Glutamatergic neuron (in vitro differentiated cells): Measurements from ENCODE around the gene MMP25. TPM values are rescaled to one million over a fixed set of nuclear protein-coding genes. Genes with fewer than 3 reads are reported as not detected.
A peak's percentile ranks its signal among the peaks of the same experiment; 100 is the strongest.

Experiments used
- DNase-seq: peaks from one replicate; pipeline ENCODE4 v3.0.0; 2022
- H3K27ac Mint-ChIP-seq: one replicate; pipeline ENCODE4 v1.8.0; 2020; ENCODE audit warnings: mild to moderate bottlenecking, mixed read lengths, inconsistent platforms; ENCODE audit not compliant: unreplicated experiment
- H3K27me3 Mint-ChIP-seq: one replicate; pipeline ENCODE4 v1.8.0; 2020; ENCODE audit warnings: mild to moderate bottlenecking, moderate library complexity, mixed read lengths, inconsistent platforms; ENCODE audit not compliant: unreplicated experiment
- H3K36me3 Mint-ChIP-seq: one replicate; pipeline ENCODE4 v1.8.0; 2020; ENCODE audit warnings: mild to moderate bottlenecking, mixed read lengths, inconsistent platforms; ENCODE audit not compliant: unreplicated experiment
- H3K4me1 Mint-ChIP-seq: one replicate; pipeline ENCODE4 v1.8.0; 2020; ENCODE audit warnings: mild to moderate bottlenecking, low read depth, mixed read lengths, inconsistent platforms; ENCODE audit not compliant: unreplicated experiment
- H3K4me3 Mint-ChIP-seq: one replicate; pipeline ENCODE4 v1.8.0; 2020; ENCODE audit warnings: mild to moderate bottlenecking, mixed read lengths, inconsistent platforms; ENCODE audit not compliant: unreplicated experiment
- H3K9me3 Mint-ChIP-seq: one replicate; pipeline ENCODE4 v1.8.0; 2020; ENCODE audit warnings: mild to moderate bottlenecking, moderate library complexity, mixed read lengths, inconsistent platforms; ENCODE audit not compliant: unreplicated experiment
- total RNA-seq: library from RNA; stranded (reverse); fragmentation: NEBNext Ultra II Directional; extraction: Animal tissue kit (Norgen Biotek cat#: 25700); gene quantifications from one replicate; pipeline ENCODE4 v1.2.1, GENCODE V29; 2021; ENCODE audit not compliant: unreplicated experiment
- TF ChIP-seq, protein P1 (sequence below): fragments of 200-600 bp; sonication (generic); IDR thresholded peaks from one replicate; pipeline ENCODE4 v1.5.0; 2021; ENCODE audit not compliant: partially characterized antibody, unreplicated experiment

MMP25 gene
- total RNA-seq, 1 donor from 2014 or later = not detected

DNA sequence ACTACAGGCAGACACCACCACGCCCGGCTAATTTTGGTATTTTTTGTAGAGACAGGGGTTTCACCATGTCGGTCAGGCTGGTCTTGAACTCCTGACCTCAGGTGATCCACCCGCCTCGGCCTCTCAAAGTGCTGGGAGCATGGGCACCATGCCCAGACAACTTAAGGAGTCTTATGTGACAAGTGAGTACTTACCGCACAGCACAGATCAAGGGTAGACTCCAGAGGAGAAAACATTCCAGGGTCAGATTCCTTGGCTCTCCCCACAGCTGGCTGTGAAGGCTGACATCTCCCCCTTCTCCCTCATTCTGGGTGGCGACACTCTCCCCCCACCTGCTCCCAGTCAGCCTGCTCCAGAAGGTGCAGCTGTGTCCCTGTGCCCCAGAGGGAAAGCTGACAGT, 42.1 kb downstream of the MMP25 start:
- peak overlapping the region; percentile 40 for H3K4me3 Mint-ChIP-seq
- peaks cover 16% of the 10 kb centered on the region for H3K4me1 Mint-ChIP-seq
- TF ChIP-seq, protein P1, sequence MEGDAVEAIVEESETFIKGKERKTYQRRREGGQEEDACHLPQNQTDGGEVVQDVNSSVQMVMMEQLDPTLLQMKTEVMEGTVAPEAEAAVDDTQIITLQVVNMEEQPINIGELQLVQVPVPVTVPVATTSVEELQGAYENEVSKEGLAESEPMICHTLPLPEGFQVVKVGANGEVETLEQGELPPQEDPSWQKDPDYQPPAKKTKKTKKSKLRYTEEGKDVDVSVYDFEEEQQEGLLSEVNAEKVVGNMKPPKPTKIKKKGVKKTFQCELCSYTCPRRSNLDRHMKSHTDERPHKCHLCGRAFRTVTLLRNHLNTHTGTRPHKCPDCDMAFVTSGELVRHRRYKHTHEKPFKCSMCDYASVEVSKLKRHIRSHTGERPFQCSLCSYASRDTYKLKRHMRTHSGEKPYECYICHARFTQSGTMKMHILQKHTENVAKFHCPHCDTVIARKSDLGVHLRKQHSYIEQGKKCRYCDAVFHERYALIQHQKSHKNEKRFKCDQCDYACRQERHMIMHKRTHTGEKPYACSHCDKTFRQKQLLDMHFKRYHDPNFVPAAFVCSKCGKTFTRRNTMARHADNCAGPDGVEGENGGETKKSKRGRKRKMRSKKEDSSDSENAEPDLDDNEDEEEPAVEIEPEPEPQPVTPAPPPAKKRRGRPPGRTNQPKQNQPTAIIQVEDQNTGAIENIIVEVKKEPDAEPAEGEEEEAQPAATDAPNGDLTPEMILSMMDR = no peak
- peaks cover 7% of the 10 kb centered on the region for H3K9me3 Mint-ChIP-seq
- H3K27ac Mint-ChIP-seq = no peak overlapping the region
- no peak for DNase-seq
- peaks cover 2% of the 10 kb centered on the region for H3K27me3 Mint-ChIP-seq
- H3K36me3 Mint-ChIP-seq = no peaks in the 10 kb centered on the region

DNA sequence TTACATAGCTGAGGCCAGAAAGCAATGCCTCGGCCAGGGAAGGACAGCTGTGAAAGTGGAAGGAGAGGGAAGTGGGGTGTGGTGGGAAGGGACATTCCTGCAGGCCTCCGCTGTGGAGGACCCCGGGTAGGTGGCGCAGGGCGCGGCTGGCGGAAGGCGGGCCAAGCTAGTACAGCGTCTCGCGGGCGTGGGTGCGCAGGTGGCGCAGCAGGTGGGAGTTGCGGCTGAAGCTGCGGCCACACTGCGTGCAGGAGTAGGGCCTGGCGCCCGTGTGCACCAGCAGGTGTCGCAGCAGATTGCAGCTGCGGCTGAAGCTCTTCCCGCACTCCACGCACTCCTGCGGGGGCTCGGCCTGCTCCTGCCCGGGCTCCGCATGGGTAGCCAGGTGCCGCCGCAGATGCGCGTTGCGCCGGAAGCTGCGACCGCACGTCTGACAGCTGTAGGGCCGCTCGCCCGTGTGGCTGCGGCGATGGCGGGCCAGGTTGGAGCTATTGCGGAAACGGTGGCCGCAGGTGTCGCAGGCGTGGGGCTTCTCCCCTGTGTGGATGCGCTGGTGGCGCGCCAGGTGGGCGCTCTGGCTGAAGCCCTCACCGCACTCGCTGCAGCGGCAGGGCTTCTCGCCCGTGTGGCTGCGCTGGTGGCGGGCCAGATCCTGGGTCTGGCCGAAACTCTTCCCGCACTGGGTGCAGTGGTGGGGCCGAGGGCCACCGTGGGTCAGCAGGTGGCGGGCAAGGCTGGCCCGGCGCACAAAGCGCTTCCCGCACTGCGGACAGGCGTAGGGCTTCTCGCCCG, 42.8 kb downstream of the MMP25 start:
- Mint-ChIP-seq H3K36me3 (no peaks in the 10 kb centered on the region), H3K27ac (no peak overlapping the region), H3K9me3 (peaks cover 7% of the 10 kb centered on the region), H3K4me3 (peak overlapping the region; percentile 40), H3K4me1 (peaks cover 16% of the 10 kb centered on the region), H3K27me3 (peaks cover 2% of the 10 kb centered on the region)
- TF ChIP-seq, protein P1 = no peak
- DNase-seq = no peak

DNA sequence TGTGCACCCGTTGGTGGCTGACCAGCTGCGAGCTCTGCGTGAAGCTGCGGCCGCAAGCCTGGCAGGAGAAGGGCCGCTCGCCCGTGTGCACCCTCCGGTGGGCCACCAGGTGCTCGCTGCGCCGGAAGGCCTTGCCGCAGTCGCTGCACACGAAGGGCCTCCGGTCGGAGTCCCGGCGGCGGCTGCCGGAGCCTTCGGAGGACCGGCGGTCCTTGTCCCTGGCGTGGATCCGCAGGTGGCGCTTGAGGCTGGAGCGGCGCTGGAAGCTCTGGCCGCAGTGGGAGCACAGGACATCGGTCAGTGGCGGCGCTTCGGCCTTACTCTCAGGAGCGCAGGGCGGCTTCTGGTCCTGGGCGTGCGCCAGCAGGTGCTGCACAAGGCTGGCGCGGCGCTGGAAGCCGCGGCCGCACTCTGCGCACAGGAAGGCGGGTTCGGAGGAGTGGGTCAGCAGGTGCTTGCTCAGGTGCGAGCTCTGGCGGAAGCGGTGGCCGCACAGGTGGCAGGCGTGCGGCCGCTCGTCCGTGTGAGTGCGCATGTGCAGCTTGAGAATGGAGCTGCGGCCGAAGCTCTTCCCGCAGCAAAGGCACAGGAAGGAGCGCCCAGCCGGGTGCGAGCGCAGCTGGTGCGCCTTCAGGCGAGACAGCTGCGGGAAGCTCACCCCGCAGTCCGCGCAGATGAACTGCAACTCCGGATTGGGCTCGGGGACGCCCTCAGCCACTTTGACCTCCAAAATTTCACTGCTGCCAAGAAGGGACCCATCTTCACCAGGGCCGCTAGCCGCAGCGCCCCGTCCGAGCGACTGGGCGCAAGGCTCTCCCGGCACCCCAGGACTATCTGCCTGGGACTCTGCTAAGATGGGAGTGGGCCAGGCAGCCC, 43.6 kb downstream of the MMP25 start:
- Mint-ChIP-seq H3K9me3 (peaks cover 10% of the 10 kb centered on the region), H3K4me1 (peaks cover 16% of the 10 kb centered on the region), H3K27ac (no peak overlapping the region), H3K4me3 (no peak overlapping the region), H3K27me3 (peaks cover 2% of the 10 kb centered on the region), H3K36me3 (no peaks in the 10 kb centered on the region)
- no peak for DNase-seq
- TF ChIP-seq, protein P1 = no peak

DNA sequence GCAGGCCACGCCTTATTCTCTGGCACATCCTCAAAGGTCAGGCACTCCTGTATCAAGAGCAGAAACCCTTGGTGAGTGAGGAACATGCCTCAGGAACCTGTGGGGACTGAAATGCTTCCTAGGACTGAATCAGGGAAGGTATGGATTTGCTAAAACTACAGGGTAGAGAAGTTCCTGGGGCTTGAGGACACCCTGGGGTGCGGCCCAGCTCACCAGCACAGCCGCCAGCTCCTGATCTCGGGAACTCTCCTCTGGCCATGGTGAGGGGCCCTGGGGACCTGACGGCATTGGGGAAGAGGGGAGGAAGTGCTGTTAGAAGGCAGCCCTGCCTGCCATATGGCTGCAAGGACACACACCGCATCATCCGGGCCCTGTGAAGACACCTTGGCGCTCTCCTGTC, 45.2 kb downstream of the MMP25 start:
- H3K27ac Mint-ChIP-seq = no peak overlapping the region
- H3K27me3 Mint-ChIP-seq = peaks cover 2% of the 10 kb centered on the region
- no peaks in the 10 kb centered on the region for H3K36me3 Mint-ChIP-seq
- H3K4me3 Mint-ChIP-seq = no peak overlapping the region
- TF ChIP-seq, protein P1 = no peak
- peaks cover 16% of the 10 kb centered on the region for H3K4me1 Mint-ChIP-seq
- peaks cover 10% of the 10 kb centered on the region for H3K9me3 Mint-ChIP-seq
- no peak for DNase-seq
